ENCODE results near the gene MAPK4.

- TF ChIP-seq, protein P1, sequence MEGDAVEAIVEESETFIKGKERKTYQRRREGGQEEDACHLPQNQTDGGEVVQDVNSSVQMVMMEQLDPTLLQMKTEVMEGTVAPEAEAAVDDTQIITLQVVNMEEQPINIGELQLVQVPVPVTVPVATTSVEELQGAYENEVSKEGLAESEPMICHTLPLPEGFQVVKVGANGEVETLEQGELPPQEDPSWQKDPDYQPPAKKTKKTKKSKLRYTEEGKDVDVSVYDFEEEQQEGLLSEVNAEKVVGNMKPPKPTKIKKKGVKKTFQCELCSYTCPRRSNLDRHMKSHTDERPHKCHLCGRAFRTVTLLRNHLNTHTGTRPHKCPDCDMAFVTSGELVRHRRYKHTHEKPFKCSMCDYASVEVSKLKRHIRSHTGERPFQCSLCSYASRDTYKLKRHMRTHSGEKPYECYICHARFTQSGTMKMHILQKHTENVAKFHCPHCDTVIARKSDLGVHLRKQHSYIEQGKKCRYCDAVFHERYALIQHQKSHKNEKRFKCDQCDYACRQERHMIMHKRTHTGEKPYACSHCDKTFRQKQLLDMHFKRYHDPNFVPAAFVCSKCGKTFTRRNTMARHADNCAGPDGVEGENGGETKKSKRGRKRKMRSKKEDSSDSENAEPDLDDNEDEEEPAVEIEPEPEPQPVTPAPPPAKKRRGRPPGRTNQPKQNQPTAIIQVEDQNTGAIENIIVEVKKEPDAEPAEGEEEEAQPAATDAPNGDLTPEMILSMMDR (IDR thresholded peaks at IDR 0.05), result no peak
- TF ChIP-seq POLR2A (IDR thresholded peaks at IDR 0.05), result no peak
Observed at GRCh38 chr18:50706651-50707050, 146.8 kb downstream of the MAPK4 start.

Measured in esophagus squamous epithelium (tissue), 4 donors.